GM23338 (cell line): ENCODE measurements around the gene INPP5D. TPM values are rescaled to one million over a fixed set of nuclear protein-coding genes. Genes with fewer than 3 reads are reported as not detected.

Experiments used
- CTCF ChIP-seq, 2 experiments: fragments of 200-600 bp in 1 of 2; sonication (generic) in 1 of 2; conservative IDR thresholded peaks; 2 replicates each; pipeline versions ENCODE4 v1.5.1 to v1.6.1; 2016 to 2017; ENCODE audit warnings: antibody characterized with exemption in 2 of 2, low read depth in 2 of 2, mild to moderate bottlenecking in 2 of 2, moderate library complexity in 1 of 2
- ETS1 ChIP-seq: IDR thresholded peaks from 2 replicates; pipeline ENCODE4 v1.6.1; 2016; ENCODE audit warnings: antibody characterized with exemption
- EZH2phosphoT487 ChIP-seq: fragments of 200-600 bp; sonication (generic); IDR thresholded peaks from one replicate; pipeline ENCODE4 v1.8.1; 2018; ENCODE audit warnings: antibody characterized with exemption; ENCODE audit not compliant: unreplicated experiment
- JUNB ChIP-seq: IDR thresholded peaks from one replicate; pipeline ENCODE4 v1.6.1; 2016; ENCODE audit warnings: antibody characterized with exemption; ENCODE audit not compliant: unreplicated experiment
- POLR2AphosphoS5 ChIP-seq: IDR thresholded peaks from 2 replicates; pipeline ENCODE4 v1.6.1; 2016; ENCODE audit warnings: antibody characterized with exemption, low read depth
- STAT1 ChIP-seq: IDR thresholded peaks from one replicate; pipeline ENCODE4 v1.6.1; 2016; ENCODE audit warnings: antibody characterized with exemption; ENCODE audit not compliant: unreplicated experiment
- ZNF114 ChIP-seq: fragments of 250-450 bp; sonication (Bioruptor Pico); IDR thresholded peaks from 2 replicates; pipeline ENCODE4 v1.5.0; 2020; ENCODE audit warnings: mild to moderate bottlenecking, moderate library complexity
- ZNF331 ChIP-seq: fragments of 250-450 bp; sonication (Bioruptor Pico); IDR thresholded peaks from 2 replicates; pipeline ENCODE4 v1.5.0; 2020; ENCODE audit warnings: low read depth, mild to moderate bottlenecking, moderate library complexity
- ZNF462 ChIP-seq: fragments of 250-450 bp; sonication (Bioruptor Pico); IDR thresholded peaks from 2 replicates; pipeline ENCODE4 v1.5.0; 2020; ENCODE audit warnings: mild to moderate bottlenecking, moderate library complexity
- polyA plus RNA-seq: library from polyadenylated mRNA; unstranded; fragments of >200 nt; fragmentation: Nextera tagmentation; extraction: Ambion mirVana; gene quantifications from 2 replicates; pipeline ENCODE4 v1.2.1, GENCODE V29; 2016
- total RNA-seq: library from RNA; depleted of rRNA; stranded (reverse); fragments of >200 nt; shearing (Covaris generic); gene quantifications from 2 replicates; pipeline ENCODE4 v1.2.3, GENCODE V29; 2014

Gene INPP5D
- total and polyA plus RNA-seq, 2 experiments from 2014 or later = 6.6 to 8.3 TPM

GRCh38 chr2:233025706-233026105 lies 34.4 kb upstream of the INPP5D start (continued):
- TF ChIP-seq ZNF462 (CRISPR knock-in tag) (no peak), CTCF (conservative IDR thresholded peaks at IDR 0.05; ENCODE audit: low read depth in 2 of 2) (no peak), ZNF114 (CRISPR knock-in tag) (no peak), ZNF331 (CRISPR knock-in tag) (no peak), ETS1 (no peak), JUNB (no peak), POLR2AphosphoS5 (no peak), STAT1 (no peak), EZH2phosphoT487 (no peak)
